ENCODE results near the gene PSME3. TPM values are rescaled to one million over a fixed set of nuclear protein-coding genes. Genes with fewer than 3 reads are reported as not detected.

The PSME3 gene
- total RNA-seq, 1 experiment from 2014 or later = 195 TPM

DNA sequence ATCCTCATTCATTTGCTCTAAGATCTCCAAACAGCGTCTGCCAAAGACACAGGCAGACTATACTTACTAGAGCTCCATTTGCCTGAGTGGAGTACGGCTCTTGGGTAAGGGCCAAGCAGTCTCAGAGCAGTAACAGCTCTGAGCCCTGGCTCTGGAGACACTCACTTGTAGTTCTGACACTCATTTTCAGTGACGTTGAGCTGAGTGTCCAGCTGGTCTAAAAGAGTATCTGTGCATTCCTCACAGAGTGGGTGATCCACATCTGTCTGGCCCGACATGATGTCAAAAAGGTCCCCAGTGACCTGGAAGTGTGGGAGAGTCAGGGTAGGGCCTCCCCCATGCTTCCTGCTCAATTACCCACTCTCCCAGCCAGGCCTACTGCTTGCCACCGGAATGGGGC, 14.8 kb upstream of the PSME3 start:
- H3K4me1 ChIP-seq = no peaks in the 10 kb centered on the region
- no peak overlapping the region for H3K4me3 Mint-ChIP-seq (ENCODE audit: unreplicated experiment)
- peaks cover 6% of the 10 kb centered on the region for H3K4me1 Mint-ChIP-seq (ENCODE audit: low read depth, unreplicated experiment)
- no peaks in the 10 kb centered on the region for H3K9me3 Mint-ChIP-seq (ENCODE audit: unreplicated experiment)
- H3K4me3 ChIP-seq (ENCODE audit: low read depth, low read length) = no peak overlapping the region
- intact Hi-C loops (cut with micrococcal nuclease; ENCODE audit: unreplicated experiment) = no loop called here
- CTCF ChIA-PET = no interaction called here
- H3K9me3 ChIP-seq = no peaks in the 10 kb centered on the region
- H3K27me3 Mint-ChIP-seq (ENCODE audit: insufficient read depth, unreplicated experiment) = no peaks in the 10 kb centered on the region
- POLR2A ChIA-PET = interaction anchor here (0.6 kb wide), 1 partner anchor 16 kb away, joined by 3 read pairs; no protein-coding TSS in a partner anchor
- no TSS peak for BruUV-seq (replicated peaks)
- DNase-seq = no peak
- no peak overlapping the region for H3K27ac Mint-ChIP-seq (ENCODE audit: unreplicated experiment)
- H3K36me3 ChIP-seq (ENCODE audit: control insufficient read depth, insufficient read depth, low read length) = peaks cover 5% of the 10 kb centered on the region
- peaks cover 81% of the 10 kb centered on the region for H3K36me3 Mint-ChIP-seq (ENCODE audit: insufficient read depth, unreplicated experiment)
- no peaks in the 10 kb centered on the region for H3K27me3 ChIP-seq (replicated peaks; ENCODE audit: control insufficient read depth, insufficient read depth, low read length)
- TF ChIP-seq CTCF (IDR thresholded peaks at IDR 0.05; ENCODE audit: insufficient read depth in 1 of 2, low read depth in 1 of 2, low read length in 1 of 2, severe bottlenecking in 1 of 2, unreplicated experiment in 1 of 2) = no peak

DNA sequence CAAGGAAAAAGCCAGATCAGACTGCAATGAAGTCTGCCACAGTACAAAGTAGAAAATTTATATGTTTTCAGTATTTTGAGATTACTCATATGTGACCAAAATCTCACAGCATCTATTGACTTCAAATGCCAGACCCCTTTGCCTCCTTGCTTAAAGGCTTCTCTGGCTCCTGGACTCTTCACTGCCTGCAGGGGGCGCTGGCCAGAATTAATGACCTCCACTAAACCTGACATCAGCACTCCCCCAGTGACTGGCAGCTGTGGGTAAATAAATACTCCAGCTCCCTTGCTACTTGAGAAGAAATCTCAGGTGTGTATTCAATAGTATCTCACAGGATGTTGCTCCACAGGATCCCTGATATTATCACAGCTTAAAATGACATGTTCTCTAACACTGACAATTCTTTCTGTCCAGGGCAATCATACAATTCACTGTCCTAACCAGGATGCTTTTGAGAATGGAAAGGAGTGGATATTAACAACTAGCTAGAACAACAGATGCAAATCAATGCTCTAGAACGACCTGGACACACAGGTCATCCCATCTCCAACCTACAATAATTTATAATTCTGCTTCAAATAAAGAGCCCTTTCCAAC, 13.2 kb upstream of the PSME3 start:
- DNase-seq = peak; percentile 74 to 78
- H3K4me3 Mint-ChIP-seq (ENCODE audit: unreplicated experiment) = no peak overlapping the region
- peaks cover 77% of the 10 kb centered on the region for H3K36me3 Mint-ChIP-seq (ENCODE audit: insufficient read depth, unreplicated experiment)
- intact Hi-C loops (cut with micrococcal nuclease; ENCODE audit: unreplicated experiment) = loop anchor here (5.0 to 10.0 kb wide), 2 partner anchors 38 to 245 kb away; partner anchors contain the start of genes PSMC3IP and WNK4
- Histone ChIP-seq H3K4me1 (no peaks in the 10 kb centered on the region), H3K9me3 (no peaks in the 10 kb centered on the region), H3K36me3 (ENCODE audit: control insufficient read depth, insufficient read depth, low read length) (peaks cover 5% of the 10 kb centered on the region), H3K27me3 (replicated peaks; ENCODE audit: control insufficient read depth, insufficient read depth, low read length) (no peaks in the 10 kb centered on the region), H3K4me3 (ENCODE audit: low read depth, low read length) (no peak overlapping the region)
- no peaks in the 10 kb centered on the region for H3K27me3 Mint-ChIP-seq (ENCODE audit: insufficient read depth, unreplicated experiment)
- CTCF ChIA-PET = interaction anchor here (0.9 to 1.4 kb wide), 7 partner anchors 13 to 242 kb away, joined by 3 to 5 read pairs (median 3); partner anchors contain the start of genes CNTD1, COA3, PSME3 and VPS25
- BruUV-seq (replicated peaks) = no TSS peak
- no peaks in the 10 kb centered on the region for H3K9me3 Mint-ChIP-seq (ENCODE audit: unreplicated experiment)
- no peak overlapping the region for H3K27ac Mint-ChIP-seq (ENCODE audit: unreplicated experiment)
- POLR2A ChIA-PET = interaction anchor here (0.6 kb wide), 1 partner anchor 40 kb away, joined by 3 read pairs; no protein-coding TSS in a partner anchor
- peak; percentile 78 to 86 for TF ChIP-seq CTCF (IDR thresholded peaks at IDR 0.05; ENCODE audit: insufficient read depth in 1 of 2, low read depth in 1 of 2, low read length in 1 of 2, severe bottlenecking in 1 of 2, unreplicated experiment in 1 of 2)
- peaks cover 6% of the 10 kb centered on the region for H3K4me1 Mint-ChIP-seq (ENCODE audit: low read depth, unreplicated experiment)

- Histone ChIP-seq H3K4me1 (no peaks in the 10 kb centered on the region), H3K36me3 (ENCODE audit: control insufficient read depth, insufficient read depth, low read length) (peaks cover 5% of the 10 kb centered on the region), H3K27me3 (replicated peaks; ENCODE audit: control insufficient read depth, insufficient read depth, low read length) (no peaks in the 10 kb centered on the region), H3K4me3 (ENCODE audit: low read depth, low read length) (no peak overlapping the region), H3K9me3 (no peaks in the 10 kb centered on the region)
- BruUV-seq (replicated peaks) = no TSS peak
- no peaks in the 10 kb centered on the region for H3K9me3 Mint-ChIP-seq (ENCODE audit: unreplicated experiment)
- no peak overlapping the region for H3K27ac Mint-ChIP-seq (ENCODE audit: unreplicated experiment)
- ChIA-PET CTCF (interaction anchor here (1.2 to 1.3 kb wide), 2 partner anchors 12 to 108 kb away, joined by 3 to 4 read pairs; partner anchors contain the start of gene PSME3), POLR2A (no interaction called here)
- no peak for DNase-seq
- H3K4me1 Mint-ChIP-seq (ENCODE audit: low read depth, unreplicated experiment) = peaks cover 6% of the 10 kb centered on the region
- no peaks in the 10 kb centered on the region for H3K27me3 Mint-ChIP-seq (ENCODE audit: insufficient read depth, unreplicated experiment)
- no peak overlapping the region for H3K4me3 Mint-ChIP-seq (ENCODE audit: unreplicated experiment)
- intact Hi-C loops (cut with micrococcal nuclease; ENCODE audit: unreplicated experiment) = loop anchor here (5.0 to 10.0 kb wide), 2 partner anchors 39 to 246 kb away; partner anchors contain the start of genes PSMC3IP and WNK4
- no peak for TF ChIP-seq CTCF (IDR thresholded peaks at IDR 0.05; ENCODE audit: insufficient read depth in 1 of 2, low read depth in 1 of 2, low read length in 1 of 2, severe bottlenecking in 1 of 2, unreplicated experiment in 1 of 2)
- H3K36me3 Mint-ChIP-seq (ENCODE audit: insufficient read depth, unreplicated experiment) = peaks cover 68% of the 10 kb centered on the region
Measured at GRCh38 chr17:42821176-42821575, 12.0 kb upstream of the PSME3 start.

Data from Caco-2 (cell line).